HG02970 (cell line): ENCODE data around the gene PCGF6.
A peak's percentile ranks its signal among the peaks of the same experiment; 100 is the strongest.
"Not testable (repeated sequence)": the region's sequence is repeated elsewhere in the genome, so short reads cannot be mapped to it uniquely, and the experiment has no call there.

Source experiments
- ATAC-seq: cut with Tn5 transposase; IDR thresholded peaks from one replicate; pipeline ENCODE4 v1.9.1; 2021; ENCODE audit warnings: mild to moderate bottlenecking, moderate library complexity, moderate number of reproducible peaks; ENCODE audit not compliant: unreplicated experiment, low FRiP score

The PCGF6 gene, protein sequence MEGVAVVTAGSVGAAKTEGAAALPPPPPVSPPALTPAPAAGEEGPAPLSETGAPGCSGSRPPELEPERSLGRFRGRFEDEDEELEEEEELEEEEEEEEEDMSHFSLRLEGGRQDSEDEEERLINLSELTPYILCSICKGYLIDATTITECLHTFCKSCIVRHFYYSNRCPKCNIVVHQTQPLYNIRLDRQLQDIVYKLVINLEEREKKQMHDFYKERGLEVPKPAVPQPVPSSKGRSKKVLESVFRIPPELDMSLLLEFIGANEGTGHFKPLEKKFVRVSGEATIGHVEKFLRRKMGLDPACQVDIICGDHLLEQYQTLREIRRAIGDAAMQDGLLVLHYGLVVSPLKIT

DNA sequence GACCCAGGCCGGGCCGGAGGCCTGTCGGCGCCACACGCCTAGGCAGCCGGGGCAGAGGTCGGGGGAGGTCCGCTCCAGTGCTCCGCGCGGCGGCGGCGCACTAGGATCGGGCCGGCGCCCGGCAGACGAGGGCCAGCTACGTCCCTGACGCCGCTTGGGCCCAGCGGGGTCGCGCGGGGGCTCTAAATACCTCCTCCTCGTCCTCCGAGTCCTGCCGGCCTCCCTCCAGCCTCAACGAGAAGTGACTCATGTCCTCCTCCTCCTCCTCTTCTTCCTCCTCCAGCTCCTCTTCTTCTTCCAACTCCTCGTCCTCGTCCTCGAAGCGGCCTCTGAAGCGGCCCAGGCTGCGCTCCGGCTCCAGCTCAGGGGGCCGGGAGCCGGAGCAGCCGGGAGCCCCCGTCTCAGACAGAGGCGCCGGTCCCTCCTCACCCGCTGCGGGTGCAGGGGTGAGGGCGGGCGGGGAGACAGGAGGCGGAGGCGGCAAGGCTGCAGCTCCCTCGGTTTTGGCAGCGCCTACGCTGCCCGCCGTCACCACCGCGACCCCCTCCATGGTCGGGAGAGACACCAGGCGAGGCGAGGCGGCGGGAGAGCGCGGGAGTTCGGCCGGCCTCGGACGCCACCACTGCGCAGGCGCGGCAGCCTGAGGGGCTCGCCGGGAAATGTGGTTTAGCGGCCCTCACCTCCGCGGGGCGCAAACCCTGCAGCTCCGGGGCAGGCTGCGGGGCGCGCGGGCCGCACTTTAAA, at the start of gene PCGF6:
Gene PCGF6 (minus strand): TSS at position 624 of the 744 bp plus-strand sequence. CDS start 74 bp downstream, at position 550.
- peak; percentile 72 for ATAC-seq

GRCh38 chr10:103397191-103397825, 46.4 kb upstream of the PCGF6 start:
- ATAC-seq: no peak

DNA sequence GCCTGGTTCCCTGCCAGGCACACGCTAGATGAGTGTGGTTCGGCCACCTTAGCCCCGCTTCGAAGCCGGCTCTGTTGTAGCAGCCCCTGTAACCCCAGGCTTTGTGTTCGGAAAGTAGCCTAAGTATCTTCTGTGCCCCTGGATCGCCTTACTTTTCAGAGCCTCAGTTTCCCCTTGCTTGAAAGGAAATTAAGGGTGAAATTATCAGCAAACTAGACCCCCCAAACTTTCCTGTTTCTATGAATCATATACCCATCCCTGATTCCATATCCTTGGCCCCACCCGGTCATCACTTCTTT, 45.8 kb upstream of the PCGF6 start:
- ATAC-seq: no peak

DNA sequence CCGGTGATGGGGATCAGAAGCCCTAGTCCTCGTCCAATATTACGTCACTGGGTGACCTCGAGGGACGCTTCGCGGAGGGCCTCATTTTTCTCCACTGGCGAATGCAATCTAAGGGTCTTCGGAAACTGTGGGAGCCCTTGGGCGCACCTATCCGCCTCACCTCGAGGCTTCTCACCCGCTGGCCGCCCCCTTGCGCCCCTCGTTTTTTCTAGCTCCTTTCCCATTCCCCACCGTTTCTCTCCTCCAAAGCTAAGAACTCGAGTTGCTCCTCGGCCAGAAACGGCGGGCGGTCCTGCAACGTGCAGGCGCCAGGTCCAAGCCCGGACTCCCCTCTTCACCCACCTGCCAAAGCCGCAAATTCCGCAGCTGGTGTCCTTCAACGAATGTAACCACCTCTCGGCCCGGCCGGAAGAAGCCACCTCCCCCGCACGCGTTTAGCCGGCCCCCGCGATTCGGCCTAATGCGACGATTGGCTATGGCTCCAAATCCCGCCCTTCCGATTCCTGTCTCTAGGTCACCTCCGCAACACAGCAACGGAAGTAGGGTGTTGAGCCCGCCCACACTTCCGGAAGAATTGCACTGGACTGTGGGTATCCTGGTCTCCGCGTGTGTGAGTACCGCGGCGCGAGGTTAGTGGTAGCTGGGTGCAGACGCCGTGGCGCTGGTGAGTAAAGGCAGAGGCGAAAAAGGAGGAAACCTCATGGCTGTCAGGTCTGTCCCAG, 45.3 kb upstream of the PCGF6 start, which contains the start of the genes ATP5MK and PDCD11:
Gene ATP5MK (minus strand): TSS at position 409 of the 722 bp plus-strand sequence. CDS start 4,018 bp downstream, outside the sequence.
Gene PDCD11 (plus strand): TSS at position 560 of the 722 bp plus-strand sequence. CDS start 1,801 bp downstream, outside the sequence.
- peak; percentile 98 for ATAC-seq

- no peak for ATAC-seq
Observed at GRCh38 chr10:103395754-103396066, 44.8 kb upstream of the PCGF6 start.

DNA sequence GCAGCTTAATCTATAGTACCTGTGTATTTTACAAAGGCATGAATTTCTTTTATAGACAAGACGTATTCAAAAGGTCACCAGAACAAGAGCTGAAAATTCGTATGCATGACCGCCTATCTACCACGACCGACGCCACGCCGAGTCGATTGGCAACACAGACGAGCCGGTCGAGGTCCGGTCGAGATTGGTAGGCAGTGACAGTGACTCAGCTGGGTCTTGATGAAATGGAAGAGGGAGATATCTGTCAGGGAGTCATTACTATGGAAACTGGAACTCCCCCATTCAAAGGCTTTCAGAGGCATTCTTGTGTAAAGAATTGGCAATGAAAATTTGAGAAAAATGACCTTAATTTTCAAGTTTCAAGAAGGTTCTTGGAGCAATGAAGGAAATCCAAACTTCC, 43.2 kb upstream of the PCGF6 start:
- ATAC-seq: no peak

GRCh38 chr10:103382769-103383168, 31.8 kb upstream of the PCGF6 start:
- no peak for ATAC-seq

DNA sequence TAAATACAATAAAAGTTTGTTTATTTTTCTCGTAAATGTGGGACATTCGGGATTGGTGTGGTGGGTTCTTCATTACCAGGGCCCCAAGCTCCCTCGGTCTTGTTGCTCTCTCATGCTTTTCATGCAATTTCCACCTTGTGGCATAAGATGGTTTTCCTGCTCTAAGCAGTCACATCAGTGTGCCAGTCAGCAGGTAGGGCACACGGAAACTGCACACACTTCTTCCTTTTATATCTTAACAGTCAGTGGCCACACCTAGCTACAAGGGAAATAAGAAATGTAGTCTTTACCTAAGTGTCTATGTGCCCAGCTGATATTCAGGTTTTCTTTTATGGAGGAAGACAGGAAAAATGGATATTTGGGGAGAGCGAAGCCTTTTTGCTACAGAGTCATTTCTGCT, 23.3 kb upstream of the PCGF6 start:
- no peak for ATAC-seq

DNA sequence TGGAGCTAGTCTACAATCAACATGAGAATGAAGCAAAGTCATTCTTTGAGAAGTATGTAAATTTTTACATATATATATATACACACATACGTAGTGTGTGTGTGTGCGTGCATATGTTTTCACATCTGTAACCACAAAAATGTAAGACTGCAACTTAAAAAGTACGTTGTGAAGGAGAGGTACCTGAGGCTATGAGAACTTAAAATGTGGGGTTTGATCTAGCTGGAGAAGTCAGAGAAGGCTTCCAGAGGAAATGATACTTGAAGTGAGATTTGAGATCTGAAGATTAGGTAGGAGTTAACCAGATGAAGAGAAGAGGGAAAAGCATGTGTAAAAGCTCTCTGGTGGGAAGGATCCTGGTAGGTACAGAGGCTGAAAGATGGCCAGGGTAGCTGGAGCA, 22.6 kb upstream of the PCGF6 start:
- no peak for ATAC-seq

GRCh38 chr10:103367782-103368518, 17.0 kb upstream of the PCGF6 start, which contains the start of gene TAF5:
TAF5 (plus strand) TSS chr10:103367976; CDS start chr10:103367990, 14 bp downstream.
- ATAC-seq: peak; percentile 70

GRCh38 chr10:103367379-103367781, 16.4 kb upstream of the PCGF6 start:
- ATAC-seq: no peak

DNA sequence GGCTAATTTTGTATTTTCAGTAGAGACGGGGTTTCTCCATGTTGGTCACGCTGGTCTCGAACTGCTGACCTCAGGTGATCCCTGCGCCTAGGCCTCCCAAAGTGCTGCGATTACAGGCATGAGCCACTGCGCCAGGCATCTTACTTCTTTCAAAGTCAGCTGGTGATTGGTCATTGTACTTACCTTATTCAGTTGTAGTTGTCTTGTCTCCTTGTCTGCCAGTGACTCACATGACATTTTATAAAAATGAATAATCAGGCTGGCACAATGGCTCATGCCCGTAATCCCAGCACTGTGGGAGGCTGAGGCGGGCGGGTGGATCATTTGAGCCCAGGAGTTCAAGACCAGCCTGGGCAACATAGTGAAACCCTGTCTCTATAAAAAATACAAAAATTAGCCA, 9.9 kb upstream of the PCGF6 start:
- not testable (repeated sequence) for ATAC-seq

DNA sequence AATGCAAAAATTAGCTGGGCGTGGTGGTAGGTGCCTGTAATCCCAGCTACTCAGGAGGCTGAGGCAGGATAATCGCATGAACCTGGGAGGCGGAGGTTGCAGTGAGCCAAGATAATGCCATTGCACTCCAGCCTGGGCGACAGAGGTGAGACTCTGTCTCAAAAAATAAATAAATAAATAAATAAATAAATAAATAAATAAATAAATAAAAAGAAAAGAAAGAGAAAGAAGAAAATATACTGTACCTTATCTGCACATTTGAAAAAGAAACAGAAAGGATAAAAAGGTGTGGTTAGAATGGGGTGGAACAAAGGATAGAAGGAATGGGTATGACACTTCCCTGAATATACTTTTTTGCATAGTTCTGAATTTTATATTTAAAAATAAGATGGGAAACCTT, 8.6 kb upstream of the PCGF6 start:
- ATAC-seq: not testable (repeated sequence)

- ATAC-seq: no peak
Observed at GRCh38 chr10:103355906-103356599, 5.1 kb upstream of the PCGF6 start.

GRCh38 chr10:103354567-103354966, 3.6 kb upstream of the PCGF6 start:
- not testable (repeated sequence) for ATAC-seq

DNA sequence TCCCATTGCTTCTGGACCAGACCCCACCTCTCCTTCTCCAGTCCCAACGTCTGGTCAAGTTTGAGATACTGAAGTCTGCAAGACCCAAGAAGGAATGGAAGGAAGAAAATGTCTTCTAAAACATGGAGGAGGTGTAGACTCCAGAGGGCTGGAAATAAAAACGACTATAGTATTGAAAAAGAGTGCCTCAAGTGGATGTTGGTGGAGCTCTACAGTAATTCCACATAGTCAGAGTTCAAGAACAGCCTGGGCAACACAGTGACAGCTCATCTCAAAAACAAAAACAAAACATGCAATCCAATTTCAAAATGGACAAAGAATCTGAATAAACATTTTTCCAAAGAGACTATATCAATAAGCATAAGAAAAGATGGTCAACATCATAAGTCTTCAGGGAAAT, 2.3 kb upstream of the PCGF6 start:
- ATAC-seq: no peak

DNA sequence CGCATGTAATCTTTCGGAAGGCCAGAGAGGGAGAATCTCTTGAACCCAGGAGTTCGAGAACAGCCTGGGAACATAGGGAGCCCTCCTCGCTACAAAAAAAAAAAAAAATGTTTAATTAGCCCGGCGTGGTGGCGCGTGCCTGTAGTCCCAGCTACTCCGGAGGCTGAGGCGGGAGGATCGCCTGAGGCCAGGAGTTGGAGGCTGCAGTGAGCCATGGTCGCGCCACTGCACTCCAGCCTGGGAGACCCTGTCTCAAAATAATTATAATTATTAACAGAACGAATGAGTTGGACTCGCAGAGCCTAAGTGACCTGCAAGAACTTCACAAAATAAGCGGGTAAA, 794 bp downstream of the PCGF6 start:
- no peak for ATAC-seq

DNA sequence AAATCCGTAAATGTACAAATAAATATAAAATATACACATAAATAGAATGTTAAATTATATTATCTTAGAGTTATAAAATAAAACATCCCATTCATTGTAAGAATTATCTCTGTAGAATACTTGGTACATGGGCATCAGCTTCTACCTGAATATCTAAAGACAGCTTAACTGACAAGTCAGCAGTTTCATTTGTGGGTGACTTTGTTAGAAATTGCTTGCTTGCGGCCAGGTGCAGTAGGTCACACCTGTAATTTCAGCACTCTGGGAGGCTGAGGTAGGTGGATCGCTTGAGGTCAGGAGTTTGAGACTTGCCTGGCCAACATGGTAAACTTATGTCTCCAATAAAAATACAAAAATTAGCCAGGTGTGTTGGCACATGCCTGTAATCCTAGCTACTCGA, 14.6 kb downstream of the PCGF6 start:
- ATAC-seq: no peak

DNA sequence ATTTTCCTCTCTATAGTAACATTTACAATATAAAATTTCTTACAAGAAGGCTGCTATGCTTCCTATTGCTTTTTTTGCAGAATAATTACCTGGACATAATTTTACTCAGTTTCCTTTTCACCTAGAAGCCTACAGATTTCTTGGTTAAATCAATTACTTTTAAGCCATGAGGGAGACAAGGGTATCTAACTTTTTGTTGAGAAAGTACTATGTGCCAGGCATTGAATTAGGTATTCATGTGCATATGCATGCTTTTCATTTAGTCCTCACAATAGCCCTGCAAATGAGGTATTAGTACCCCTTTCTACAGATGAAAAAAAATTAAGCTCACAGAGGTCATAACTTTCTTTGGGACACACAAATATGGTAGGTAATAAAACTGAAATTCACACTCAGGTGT, 16.4 kb downstream of the PCGF6 start:
- no peak for ATAC-seq
